HepG2 (cell line): ENCODE data around the gene CSH1. TPM values are rescaled to one million over a fixed set of nuclear protein-coding genes. Genes with fewer than 3 reads are reported as not detected.
A peak's percentile ranks its signal among the peaks of the same experiment; 100 is the strongest.

Experiments used
- ATAC-seq: fragments of 200-7000 bp; cut with Tn5 transposase; 3 replicates; pipeline ENCODE4 v1.9.1; 2020; ENCODE audit warnings: mild to moderate bottlenecking, moderate library complexity
- BruUV-seq: library from RNA; stranded (reverse); fragments of 400-500 nt; replicated peaks from 2 replicates; lab custom pipeline; 2021; lab: Mats Ljungman, UMichigan
- CTCF ChIA-PET: fragments of 300-600 bp; formaldehyde crosslinking; extraction: SDS; loops from one replicate; lab custom pipeline; 2021; ENCODE audit warnings: low total read pairs, inconsistent platforms, low intra/inter-chr PET ratio; lab: Yijun Ruan, JAX
- POLR2A ChIA-PET: fragments of 350-600 bp; sonication (Branson Sonifier 250); formaldehyde crosslinking; loops from one replicate; lab custom pipeline; 2020; ENCODE audit warnings: antibody characterized with exemption, inconsistent platforms; lab: Yijun Ruan, JAX
- DNase-seq: peaks from one replicate; pipeline ENCODE4 v3.0.0-alpha.2; 2015; ENCODE audit warnings: low spot score
- FAIRE-seq: peaks from 3 replicates; lab custom pipeline; 2011; peaks lifted over from hg19 to GRCh38; lab: Jason Lieb, UNC
- H2AFZ ChIP-seq: one replicate; pipeline ENCODE4 v1.6.1; 2011; ENCODE audit warnings: low read length, inconsistent platforms
- H3K27ac ChIP-seq: fragments of 300-600 bp; 3 replicates; pipeline ENCODE4 v1.8.0; 2011; ENCODE audit warnings: mixed run types, mild to moderate bottlenecking, mixed read lengths, low read length, inconsistent platforms; ENCODE audit not compliant: insufficient read depth; ENCODE audit errors: extremely low read length
- H3K27me3 ChIP-seq, 2 experiments: fragments of 200-600 bp in 1 of 2; 2 replicates in 1 of 2; 3 replicates in 1 of 2; pipeline versions ENCODE4 v1.6.0 to v1.8.0; 2011; ENCODE audit warnings: low read length in 2 of 2, mild to moderate bottlenecking in 2 of 2, moderate library complexity in 2 of 2, inconsistent platforms in 1 of 2; ENCODE audit not compliant: insufficient read depth in 2 of 2, control insufficient read depth in 1 of 2
- H3K36me3 ChIP-seq, 2 experiments: fragments of 200-600 bp in 1 of 2; replicated peaks in 1 of 2; 2 replicates in 1 of 2; 3 replicates in 1 of 2; pipeline versions ENCODE4 v1.5.1 to v1.8.0; 2011; ENCODE audit warnings: low read length in 2 of 2, inconsistent platforms in 1 of 2; ENCODE audit not compliant: insufficient read depth in 2 of 2, control insufficient read depth in 1 of 2
- H3K4me1 ChIP-seq: 2 replicates; pipeline ENCODE4 v1.5.1; 2012; ENCODE audit warnings: low read length, inconsistent platforms; ENCODE audit not compliant: insufficient read depth
- H3K4me2 ChIP-seq: 2 replicates; pipeline ENCODE4 v1.6.0; 2011; ENCODE audit warnings: low read depth, low read length, inconsistent platforms
- H3K4me3 ChIP-seq, 3 experiments: fragments of 200-600 bp in 1 of 3; sonication (generic), shearing (Covaris generic) in 1 of 3; replicated peaks in 1 of 3; 2 replicates each; pipeline ENCODE4 v1.5.1; 2011 to 2016; ENCODE audit warnings: low read length in 3 of 3, inconsistent platforms in 2 of 3, low read depth in 2 of 3, mild to moderate bottlenecking in 2 of 3, control low read depth in 1 of 3, mixed read lengths in 1 of 3; ENCODE audit not compliant: insufficient read depth in 1 of 3
- H3K79me2 ChIP-seq: one replicate; pipeline ENCODE4 v1.6.1; 2011; ENCODE audit warnings: low read length, inconsistent platforms; ENCODE audit not compliant: insufficient read depth
- H3K9ac ChIP-seq: 2 replicates; pipeline ENCODE4 v1.6.0; 2011; ENCODE audit warnings: mild to moderate bottlenecking, low read depth, low read length, inconsistent platforms; ENCODE audit not compliant: insufficient read depth
- H3K9me3 ChIP-seq: 2 replicates; pipeline ENCODE4 v1.5.1; 2012; ENCODE audit warnings: mild to moderate bottlenecking, low read length
- H4K20me1 ChIP-seq: 2 replicates; pipeline ENCODE4 v1.6.0; 2011; ENCODE audit warnings: inconsistent platforms, mild to moderate bottlenecking, low read length, moderate library complexity; ENCODE audit not compliant: insufficient read depth
- ADNP ChIP-seq: sonication (generic); formaldehyde crosslinking; IDR thresholded peaks from 2 replicates; pipeline ENCODE4 v1.4.0; 2020; ENCODE audit warnings: missing genetic modification reagents
- AHR ChIP-seq: IDR thresholded peaks from 2 replicates; pipeline ENCODE4 v1.6.1; 2018; ENCODE audit warnings: missing genetic modification reagents, missing compliant biosample characterization
- ATF7-NPFF ChIP-seq: sonication (generic); formaldehyde crosslinking; IDR thresholded peaks from 2 replicates; pipeline ENCODE4 v1.8.1; 2023; ENCODE audit warnings: mild to moderate bottlenecking, low read depth, missing genetic modification reagents, moderate library complexity
- CREB1 ChIP-seq, 2 experiments: fragments of 450-650 bp in 1 of 2; IDR thresholded peaks; 2 replicates each; pipeline ENCODE4 v1.6.1; 2016 to 2017; ENCODE audit warnings: control low read depth in 1 of 2, mild to moderate bottlenecking in 1 of 2, missing compliant biosample characterization in 1 of 2, missing genetic modification characterization in 1 of 2
- CREBL2 ChIP-seq: sonication (generic); formaldehyde crosslinking; IDR thresholded peaks from 2 replicates; pipeline ENCODE4 v1.8.1; 2023; ENCODE audit warnings: missing genetic modification reagents, mild to moderate bottlenecking, borderline replicate concordance
- FOXM1 ChIP-seq: sonication (generic); formaldehyde crosslinking; IDR thresholded peaks from 2 replicates; pipeline ENCODE4 v1.5.0; 2020; ENCODE audit warnings: missing genetic modification reagents
- HNRNPL ChIP-seq: fragments of 200-400 bp; formaldehyde crosslinking; IDR thresholded peaks from 2 replicates; pipeline ENCODE4 v1.6.1; 2017; ENCODE audit warnings: mild to moderate bottlenecking, low read depth, low read length
- IKZF1 ChIP-seq: fragments of 450-650 bp; IDR thresholded peaks from 2 replicates; pipeline ENCODE4 v1.7.1; 2016
- KDM5B ChIP-seq: sonication (generic); formaldehyde crosslinking; IDR thresholded peaks from 2 replicates; pipeline ENCODE4 v1.4.0; 2020; ENCODE audit warnings: missing genetic modification reagents, mild to moderate bottlenecking, borderline replicate concordance
- NONO ChIP-seq, 2 experiments: fragments of 450-650 bp in 1 of 2; sonication (generic) in 1 of 2; formaldehyde crosslinking in 1 of 2; IDR thresholded peaks in 1 of 2; conservative IDR thresholded peaks in 1 of 2; 2 replicates each; pipeline versions ENCODE4 v1.6.1 to v1.8.0; 2017 to 2022; ENCODE audit warnings: mild to moderate bottlenecking in 1 of 2, missing genetic modification reagents in 1 of 2, moderate library complexity in 1 of 2
- PLRG1 ChIP-seq: fragments of 450-650 bp; conservative IDR thresholded peaks from 2 replicates; pipeline ENCODE4 v1.6.1; 2016
- RARA ChIP-seq: IDR thresholded peaks from 2 replicates; pipeline ENCODE4 v1.6.1; 2016; ENCODE audit warnings: missing genetic modification reagents, missing compliant biosample characterization
- REPIN1 ChIP-seq: sonication (generic); formaldehyde crosslinking; IDR thresholded peaks from 2 replicates; pipeline ENCODE4 v1.8.0; 2022; ENCODE audit warnings: missing genetic modification reagents, low read depth, mild to moderate bottlenecking, borderline replicate concordance
- REXO4 ChIP-seq: sonication (generic); formaldehyde crosslinking; IDR thresholded peaks from 2 replicates; pipeline ENCODE4 v1.8.0; 2022; ENCODE audit warnings: missing genetic modification reagents, mild to moderate bottlenecking, borderline replicate concordance
- SAP130 ChIP-seq: IDR thresholded peaks from 2 replicates; pipeline ENCODE4 v1.6.1; 2016; ENCODE audit warnings: low read depth
- SNAI1 ChIP-seq: sonication (generic); formaldehyde crosslinking; IDR thresholded peaks from 2 replicates; pipeline ENCODE4 v1.5.0; 2020; ENCODE audit warnings: mild to moderate bottlenecking, missing genetic modification reagents, borderline replicate concordance
- SP2 ChIP-seq: sonication (generic); formaldehyde crosslinking; IDR thresholded peaks from 2 replicates; pipeline ENCODE4 v1.5.1; 2020; ENCODE audit warnings: mild to moderate bottlenecking, missing genetic modification reagents
- THAP7 ChIP-seq: sonication (generic); formaldehyde crosslinking; IDR thresholded peaks from 2 replicates; pipeline ENCODE4 v1.8.1; 2023; ENCODE audit warnings: mild to moderate bottlenecking, missing genetic modification reagents
- ZNF331 ChIP-seq: sonication (generic); formaldehyde crosslinking; IDR thresholded peaks from 2 replicates; pipeline ENCODE4 v1.4.0; 2020; ENCODE audit warnings: missing genetic modification reagents
- ZSCAN21 ChIP-seq: sonication (generic); formaldehyde crosslinking; IDR thresholded peaks from 2 replicates; pipeline ENCODE4 v1.8.0; 2022; ENCODE audit warnings: mild to moderate bottlenecking, missing genetic modification reagents, moderate library complexity, borderline replicate concordance
- WGBS: methylation state at CpG from one replicate; pipeline ENCODE4 v1.1.6; 2017; ENCODE audit warnings: low lambda C conversion rate; 5-methylcytosine and 5-hydroxymethylcytosine counted together
- in situ Hi-C: cut with HindIII; loops from 2 replicates; pipeline ENCODE4 v1.10.0; 2017; ENCODE audit warnings: low pct_unique_long_range_greater_than_20kb; ENCODE audit not compliant: extremely low pct_ligation_motif_present
- intact Hi-C: fragments of 100-400 bp; cut with micrococcal nuclease; formaldehyde crosslinking; loops from one replicate; pipeline ENCODE4 v1.10.0; 2022; ENCODE audit not compliant: unreplicated experiment
- polyA plus RNA-seq, 8 experiments: library from polyadenylated mRNA; depleted of rRNA in 3 of 8; stranded (reverse) in 7 of 8; unstranded in 1 of 8; fragments of >200 nt; fragmentation: Illumina TruSeq in 4 of 8; extraction: Trizol in 4 of 8; gene quantifications; 2 replicates each; pipeline versions ENCODE4 v1.2.1 to v1.2.3, GENCODE V29; 2011 to 2016; ENCODE audit warnings: low read depth in 4 of 8, missing spikeins in 1 of 8, mixed read lengths in 1 of 8; ENCODE audit not compliant: insufficient read depth in 1 of 8
- total RNA-seq, 5 experiments: library from RNA; depleted of rRNA; stranded (reverse); fragments of >200 nt; fragmentation: Illumina TruSeq; extraction: Trizol; gene quantifications; 2 replicates each; pipeline ENCODE4 v1.2.3, GENCODE V29; 2016; ENCODE audit warnings: low read depth in 1 of 5
- TF ChIP-seq, protein P1 (sequence below): sonication (generic); formaldehyde crosslinking; IDR thresholded peaks from 2 replicates; pipeline ENCODE4 v1.5.0; 2020; ENCODE audit warnings: missing genetic modification reagents
- TF ChIP-seq, protein P2 (sequence below): sonication (generic); formaldehyde crosslinking; IDR thresholded peaks from 2 replicates; pipeline ENCODE4 v1.4.0; 2020; ENCODE audit warnings: mild to moderate bottlenecking, missing genetic modification reagents

Gene CSH1
- total and polyA plus RNA-seq, 2 of the 13 experiments (the other 11 are each of a cell fraction or from before 2014, with no cell fraction given), result not detected

DNA sequence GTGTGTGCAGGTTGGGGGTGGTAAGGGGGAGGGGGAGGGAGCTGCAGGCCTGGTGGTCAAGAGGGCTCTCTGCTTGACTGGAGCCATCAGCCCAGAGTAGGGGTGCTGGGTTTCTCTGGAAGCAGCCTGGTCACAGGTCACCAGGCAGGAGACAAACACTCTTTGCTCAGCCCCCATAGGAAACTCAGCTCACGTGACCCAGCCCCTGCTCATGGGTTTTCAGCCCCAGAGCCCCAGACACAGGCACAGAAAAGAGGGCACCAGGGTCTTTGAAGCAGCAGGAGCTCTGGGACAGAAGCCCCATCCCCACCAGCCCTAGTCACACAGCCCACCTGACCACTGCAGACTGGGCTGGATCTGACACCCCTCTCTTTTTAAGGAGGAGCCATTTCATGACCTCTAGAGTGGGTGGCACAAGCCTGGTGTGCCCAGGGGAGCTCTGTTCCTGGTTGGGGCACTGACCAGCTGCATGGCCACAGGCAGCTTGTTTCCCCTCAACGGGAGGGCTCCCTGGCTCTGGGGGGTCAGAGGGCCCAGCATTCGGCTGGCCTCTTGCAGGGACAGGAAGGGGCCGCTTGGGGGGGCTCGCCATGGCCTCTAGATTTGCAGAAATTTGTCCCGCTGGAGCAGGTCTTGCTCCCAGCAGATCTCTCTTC lies 49.5 kb upstream of the CSH1 start:
- intact Hi-C loops, result no loop called here
- peak; percentile 20 for ATAC-seq
- TF ChIP-seq HNRNPL (0 out of 2 replicates have a peak, but pooled peaks have one; percentile 21), THAP7 (CRISPR knock-in tag) (no peak), RARA (no peak), NONO (IDR thresholded peaks at IDR 0.05) (no peak), NONO (CRISPR knock-in tag; conservative IDR thresholded peaks at IDR 0.05) (peak; percentile 26; the same call in 1 of the 2 replicates), SP2 (CRISPR knock-in tag) (0 out of 2 replicates have a peak, but pooled peaks have one; percentile 25), SNAI1 (0 out of 2 replicates have a peak, but pooled peaks have one; percentile 67), KDM5B (CRISPR knock-in tag) (peak; percentile 50; the same call in 1 of the 2 replicates), ATF7-NPFF (CRISPR knock-in tag) (no peak), ZSCAN21 (CRISPR knock-in tag) (no peak), CREBL2 (CRISPR knock-in tag) (no peak), ZNF331 (CRISPR knock-in tag) (no peak), CREB1 (IDR thresholded peaks at IDR 0.05) (no peak), CREB1 (CRISPR knock-in tag; IDR thresholded peaks at IDR 0.05) (no peak), AHR (0 out of 2 replicates have a peak, but pooled peaks have one; percentile 43), IKZF1 (no peak), ADNP (CRISPR knock-in tag) (no peak), REPIN1 (CRISPR knock-in tag) (no peak), SAP130 (CRISPR knock-in tag) (peak; percentile 11; the same call in 1 of the 2 replicates), REXO4 (CRISPR knock-in tag) (no peak), PLRG1 (no peak), FOXM1 (CRISPR knock-in tag) (no peak)
- TF ChIP-seq, protein P1, sequence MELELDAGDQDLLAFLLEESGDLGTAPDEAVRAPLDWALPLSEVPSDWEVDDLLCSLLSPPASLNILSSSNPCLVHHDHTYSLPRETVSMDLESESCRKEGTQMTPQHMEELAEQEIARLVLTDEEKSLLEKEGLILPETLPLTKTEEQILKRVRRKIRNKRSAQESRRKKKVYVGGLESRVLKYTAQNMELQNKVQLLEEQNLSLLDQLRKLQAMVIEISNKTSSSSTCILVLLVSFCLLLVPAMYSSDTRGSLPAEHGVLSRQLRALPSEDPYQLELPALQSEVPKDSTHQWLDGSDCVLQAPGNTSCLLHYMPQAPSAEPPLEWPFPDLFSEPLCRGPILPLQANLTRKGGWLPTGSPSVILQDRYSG (CRISPR knock-in tag), result no peak
- TF ChIP-seq, protein P2, sequence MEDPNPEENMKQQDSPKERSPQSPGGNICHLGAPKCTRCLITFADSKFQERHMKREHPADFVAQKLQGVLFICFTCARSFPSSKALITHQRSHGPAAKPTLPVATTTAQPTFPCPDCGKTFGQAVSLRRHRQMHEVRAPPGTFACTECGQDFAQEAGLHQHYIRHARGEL (CRISPR knock-in tag), result 0 out of 2 replicates have a peak, but pooled peaks have one; percentile 17

More for the DNA sequence above, 49.5 kb upstream of the CSH1 start:
- Histone ChIP-seq H3K9ac (no peak overlapping the region), H4K20me1 (no peaks in the 10 kb centered on the region), H3K4me3 (peak overlapping the region in 1 of 3 experiments; percentile 66; a peak in 1 of 6 replicates), H3K4me2 (peak overlapping the region; percentile 92), H3K4me1 (peaks cover 26% of the 10 kb centered on the region), H3K36me3 (no peaks in the 10 kb centered on the region), H3K27ac (no peak overlapping the region), H3K79me2 (no peaks in the 10 kb centered on the region), H3K27me3 (peaks cover 12 to 39% of the 10 kb centered on the region in 2 experiments; a peak in 4 of 5 replicates), H2AFZ (no peak overlapping the region), H3K9me3 (no peaks in the 10 kb centered on the region)
- FAIRE-seq (no peak), DNase-seq (peak; percentile 34)
- ChIA-PET CTCF (interaction anchor here (1.1 to 3.4 kb wide), 4 partner anchors 27 to 80 kb away, joined by 4 to 25 read pairs (median 8); partner anchors contain the start of genes CSHL1 and GH1), POLR2A (interaction anchor here (0.7 to 1.6 kb wide), 5 partner anchors 10 to 173 kb away, joined by 4 to 10 read pairs (median 4); partner anchors contain the start of genes CCDC47, DDX42 and GH1)
- no TSS peak for BruUV-seq
- in situ Hi-C loops, result loop anchor here (5.0 kb wide), 1 partner anchor 34 kb away; the partner anchor contains the start of gene CSHL1
- WGBS, result 60% methylated on average over 4 of the region's 6 CpGs
